Activated T-cell treated with anti-CD3 and anti-CD28 coated beads for 4 hours (primary cell): Measurements from ENCODE around the gene CENPA.
"Not testable (repeated sequence)": the region's sequence is repeated elsewhere in the genome, so short reads cannot be mapped to it uniquely, and the experiment has no call there.

Experiments
- DNase-seq: peaks from one replicate; pipeline ENCODE4 v3.0.0-alpha.2; 2020

CENPA gene

GRCh38 chr2:26785431-26786206 is at the start of gene CENPA:
Gene CENPA, plus strand, starts transcription at chr2:26786056. Its CDS starts 141 bp downstream, at chr2:26786197.
- DNase-seq, result peak; percentile 91

DNA sequence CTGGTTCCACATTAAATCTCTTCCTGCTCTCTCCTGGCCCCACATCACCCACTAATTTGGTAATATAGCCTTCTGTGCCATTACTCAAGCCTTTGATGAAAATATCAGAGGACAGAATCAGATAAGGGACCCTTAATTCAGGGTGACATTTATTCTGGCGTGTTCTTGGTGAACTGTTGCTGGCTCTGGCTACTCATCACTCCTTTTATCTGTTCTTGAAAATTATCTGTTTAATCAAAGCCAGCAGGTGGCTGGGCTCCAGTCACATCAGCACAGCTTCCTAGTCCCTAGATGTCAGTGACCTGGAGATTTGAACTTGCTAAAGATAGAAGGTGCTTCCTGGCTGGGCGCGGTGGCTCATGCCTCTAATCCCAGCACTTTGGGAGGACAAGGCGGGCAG is 48.6 kb upstream of the CENPA start:
- no peak for DNase-seq

- no peak for DNase-seq
Measured at GRCh38 chr2:26738481-26738880, 47.4 kb upstream of the CENPA start.

- DNase-seq, result no peak
Measured at GRCh38 chr2:26739514-26739913, 46.3 kb upstream of the CENPA start.

DNA sequence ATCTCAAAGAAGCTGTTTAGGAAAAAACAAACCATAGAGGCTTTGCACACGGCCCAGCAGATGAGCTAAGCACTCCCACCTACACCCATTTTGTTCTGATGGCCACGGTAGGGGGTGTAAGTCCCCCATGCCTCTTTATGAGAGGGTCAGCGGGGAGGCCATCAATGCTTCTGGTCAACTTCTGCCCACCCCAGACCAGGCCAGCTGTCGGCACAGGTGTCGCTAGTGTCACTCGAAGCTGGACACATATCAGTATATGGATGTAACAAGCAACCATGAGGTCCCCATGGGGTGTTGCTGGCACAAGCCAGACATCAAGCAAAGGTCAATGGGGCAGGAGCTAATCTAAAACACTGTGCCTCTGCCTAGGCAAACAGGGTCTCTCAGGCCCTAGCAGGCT is 45.5 kb upstream of the CENPA start:
- no peak for DNase-seq

GRCh38 chr2:26740890-26741302 is 45.0 kb upstream of the CENPA start:
- DNase-seq, result no peak

DNA sequence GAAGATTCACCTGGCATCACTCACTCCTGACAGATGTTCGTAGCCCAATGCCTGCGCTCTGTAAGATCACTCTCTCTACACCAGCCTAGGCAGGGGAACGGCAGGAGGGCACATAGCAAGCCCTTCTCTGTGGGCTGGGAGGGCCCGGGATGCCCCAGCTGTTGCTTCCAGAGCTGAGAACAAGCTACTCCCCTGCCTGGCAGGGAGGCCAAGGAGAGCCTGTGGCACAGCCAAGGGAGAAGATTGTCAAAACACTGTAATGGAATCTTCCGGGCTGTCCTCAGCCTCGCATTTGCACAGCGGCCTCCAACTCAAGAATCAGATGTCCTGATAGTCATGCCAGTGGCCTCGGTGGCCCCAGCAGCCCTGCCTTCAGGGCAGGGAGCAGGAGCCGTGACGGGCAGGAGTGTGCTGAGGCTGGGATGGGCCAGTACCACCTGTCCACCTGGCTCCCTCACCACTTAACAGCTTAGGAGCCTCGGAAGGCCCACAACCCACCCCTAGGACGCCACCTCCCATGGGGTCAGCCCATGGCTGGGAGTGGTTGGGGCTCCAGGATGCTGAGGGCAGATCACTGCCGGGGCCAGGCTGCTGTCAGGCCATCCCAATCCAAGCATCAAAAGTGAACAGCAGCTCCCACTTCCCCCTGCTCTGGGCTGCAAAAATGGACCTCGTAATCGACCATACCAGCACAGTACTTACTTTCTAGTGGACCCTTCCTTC is 43.6 kb upstream of the CENPA start:
- DNase-seq, result no peak

GRCh38 chr2:26743852-26744251 is 42.0 kb upstream of the CENPA start:
- no peak for DNase-seq

- no peak for DNase-seq
Measured at GRCh38 chr2:26744953-26745352, 40.9 kb upstream of the CENPA start.

GRCh38 chr2:26745609-26746327 is 40.1 kb upstream of the CENPA start:
- DNase-seq, result peak; percentile 75

DNA sequence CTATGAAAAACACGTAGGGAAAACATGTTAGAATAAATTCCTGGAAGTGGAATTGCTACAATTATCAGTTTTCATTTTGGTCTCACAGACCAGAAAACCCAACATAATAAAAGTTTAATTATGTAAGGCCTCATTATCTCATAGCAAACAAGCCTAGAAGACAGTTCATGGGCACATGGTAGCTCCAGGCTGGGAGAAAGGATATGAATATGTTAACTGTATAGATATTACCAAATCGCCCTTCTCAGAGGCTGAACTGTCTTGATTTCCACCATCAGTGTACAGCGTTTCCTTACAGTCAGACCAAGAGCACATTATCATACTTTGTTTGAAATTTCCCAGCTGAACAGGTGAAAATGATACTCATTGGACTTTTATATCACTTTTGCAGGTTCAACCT is 38.9 kb upstream of the CENPA start:
- DNase-seq, result no peak

DNA sequence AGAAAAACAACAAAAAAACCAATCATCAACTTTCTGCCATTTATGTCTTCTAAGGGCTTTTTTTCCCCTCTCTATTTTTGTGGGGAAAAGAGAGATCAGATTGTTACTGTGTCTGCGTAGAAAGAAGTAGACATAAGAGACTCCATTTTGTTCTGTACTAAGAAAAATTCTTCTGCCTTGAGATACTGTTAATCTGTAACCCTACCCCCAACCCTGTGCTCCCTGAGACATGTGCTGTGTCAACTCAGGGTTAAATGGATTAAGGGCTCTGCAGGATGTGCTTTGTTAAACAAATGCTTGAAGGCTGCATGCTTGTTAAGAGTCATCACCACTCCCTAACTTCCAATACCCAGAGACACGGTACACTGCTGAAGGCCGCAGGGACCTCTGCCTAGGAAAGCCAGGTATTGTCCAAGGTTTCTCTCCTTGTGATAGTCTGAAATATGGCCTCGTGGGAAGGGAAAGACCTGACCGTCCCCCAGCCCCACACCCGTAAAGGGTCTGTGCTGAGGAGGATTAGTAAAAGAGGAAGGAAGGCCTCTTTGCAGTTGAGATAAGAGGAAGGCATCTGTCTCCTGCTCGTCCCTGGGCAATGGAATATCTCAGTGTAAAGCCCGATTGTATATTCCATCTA is 36.0 kb upstream of the CENPA start:
- DNase-seq, result not testable (repeated sequence)

DNA sequence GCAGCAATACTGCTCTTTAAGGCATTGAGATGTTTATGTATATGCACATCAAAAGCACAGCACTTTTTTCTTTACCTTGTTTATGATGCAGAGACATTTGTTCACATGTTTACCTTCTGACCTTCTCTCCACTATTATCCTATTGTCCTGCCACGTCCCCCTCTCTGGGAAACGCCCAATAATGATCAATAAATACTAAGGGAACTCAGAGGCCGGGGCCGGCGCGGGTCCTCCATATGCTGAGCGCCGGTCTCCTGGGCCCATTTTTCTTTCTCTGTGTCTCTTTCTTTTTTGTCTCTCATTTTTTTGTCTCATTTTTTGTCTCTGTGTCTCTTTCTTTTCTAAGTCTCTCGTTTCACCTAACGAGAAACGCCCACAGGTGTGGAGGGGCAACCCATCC is 35.4 kb upstream of the CENPA start:
- not testable (repeated sequence) for DNase-seq

DNA sequence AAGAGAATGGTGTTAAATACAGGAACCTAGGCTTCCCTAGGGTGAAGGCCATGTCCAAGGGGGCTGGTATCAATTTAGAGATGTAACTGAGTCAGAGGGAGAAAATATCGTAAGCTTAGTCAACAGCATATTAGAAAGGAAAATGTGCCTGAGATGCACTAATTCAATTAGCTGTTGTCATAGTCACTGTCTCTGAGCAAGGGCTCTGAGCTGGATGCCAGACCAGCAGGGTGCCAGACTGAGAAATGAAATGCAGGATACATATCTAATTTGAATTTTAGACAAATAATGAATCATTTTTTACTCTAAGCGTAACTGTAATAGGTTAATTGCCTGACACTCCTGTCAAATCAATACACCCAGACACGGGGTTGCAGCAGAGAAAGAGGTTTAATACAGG is 33.2 kb upstream of the CENPA start:
- DNase-seq, result no peak

DNA sequence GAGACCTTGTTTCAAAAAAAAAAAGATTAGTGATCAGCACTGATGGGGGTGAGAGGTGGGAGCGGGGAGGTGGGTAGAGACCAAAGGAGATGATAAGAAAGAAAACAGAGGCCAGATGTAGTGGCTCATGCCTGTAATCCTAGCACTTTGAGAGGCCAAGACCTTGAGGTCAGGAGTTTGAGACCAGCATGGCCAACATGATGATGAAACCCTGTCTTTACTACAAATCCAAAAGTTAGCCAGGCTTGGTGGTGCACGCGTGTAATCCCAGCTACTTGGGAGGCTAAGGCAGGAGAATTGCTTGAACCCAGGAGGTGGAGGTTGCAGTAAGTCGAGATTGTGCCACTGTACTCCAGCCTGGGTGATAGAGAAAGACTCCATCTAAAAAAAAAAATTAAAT is 31.3 kb upstream of the CENPA start:
- no peak for DNase-seq

DNA sequence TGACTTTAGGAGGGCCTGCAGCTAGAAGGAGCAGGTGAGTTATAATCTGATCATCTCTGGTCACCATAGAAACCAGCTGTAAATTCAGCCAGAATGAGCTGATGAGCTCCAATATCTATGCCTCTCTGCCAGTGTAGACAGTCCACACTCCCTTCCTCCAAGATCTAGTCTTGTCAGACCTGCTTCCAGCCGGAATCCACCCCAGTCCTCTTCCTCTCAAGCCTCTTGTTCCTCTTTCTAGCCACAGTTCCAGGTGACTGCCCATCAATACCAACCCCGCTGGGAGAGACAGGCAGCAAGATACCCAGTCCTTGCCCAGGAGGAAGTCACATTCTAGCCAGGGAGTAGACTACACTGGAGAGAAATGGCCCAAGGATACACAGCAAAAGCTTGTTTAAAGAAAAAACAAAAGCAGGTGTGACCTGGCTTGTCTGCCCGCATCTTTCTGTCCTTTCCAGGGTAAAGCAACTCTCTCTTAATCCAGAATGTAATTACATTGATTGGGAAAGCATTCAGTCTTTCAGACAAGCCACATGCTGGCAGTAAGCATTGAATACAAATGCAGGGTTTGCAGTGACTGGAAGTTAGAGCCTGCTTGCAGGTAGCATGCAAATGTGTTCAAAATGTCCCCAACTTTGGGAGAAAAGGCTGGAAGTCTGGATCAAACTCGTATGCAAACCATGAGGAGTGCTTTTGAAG is 30.7 kb upstream of the CENPA start:
- no peak for DNase-seq

DNA sequence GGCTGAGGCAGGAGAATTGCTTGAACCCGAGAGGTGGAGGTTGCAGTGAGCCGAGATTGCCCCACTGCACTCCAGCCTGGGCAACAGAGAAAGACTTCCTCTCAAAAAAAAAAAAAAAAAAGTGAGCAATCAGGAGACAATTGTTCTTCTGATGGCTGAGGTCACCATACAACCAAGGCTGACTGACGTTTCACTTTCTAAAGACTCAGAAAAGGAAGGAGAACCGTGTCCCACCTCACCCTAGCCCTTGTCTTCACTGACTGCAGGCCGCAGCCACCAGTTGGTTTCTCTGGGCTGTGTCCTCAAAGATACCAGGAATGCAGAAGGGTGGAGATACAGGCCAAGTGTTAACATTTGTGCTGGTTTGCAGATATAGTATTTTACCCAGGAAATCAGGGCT is 29.5 kb upstream of the CENPA start:
- no peak for DNase-seq

DNA sequence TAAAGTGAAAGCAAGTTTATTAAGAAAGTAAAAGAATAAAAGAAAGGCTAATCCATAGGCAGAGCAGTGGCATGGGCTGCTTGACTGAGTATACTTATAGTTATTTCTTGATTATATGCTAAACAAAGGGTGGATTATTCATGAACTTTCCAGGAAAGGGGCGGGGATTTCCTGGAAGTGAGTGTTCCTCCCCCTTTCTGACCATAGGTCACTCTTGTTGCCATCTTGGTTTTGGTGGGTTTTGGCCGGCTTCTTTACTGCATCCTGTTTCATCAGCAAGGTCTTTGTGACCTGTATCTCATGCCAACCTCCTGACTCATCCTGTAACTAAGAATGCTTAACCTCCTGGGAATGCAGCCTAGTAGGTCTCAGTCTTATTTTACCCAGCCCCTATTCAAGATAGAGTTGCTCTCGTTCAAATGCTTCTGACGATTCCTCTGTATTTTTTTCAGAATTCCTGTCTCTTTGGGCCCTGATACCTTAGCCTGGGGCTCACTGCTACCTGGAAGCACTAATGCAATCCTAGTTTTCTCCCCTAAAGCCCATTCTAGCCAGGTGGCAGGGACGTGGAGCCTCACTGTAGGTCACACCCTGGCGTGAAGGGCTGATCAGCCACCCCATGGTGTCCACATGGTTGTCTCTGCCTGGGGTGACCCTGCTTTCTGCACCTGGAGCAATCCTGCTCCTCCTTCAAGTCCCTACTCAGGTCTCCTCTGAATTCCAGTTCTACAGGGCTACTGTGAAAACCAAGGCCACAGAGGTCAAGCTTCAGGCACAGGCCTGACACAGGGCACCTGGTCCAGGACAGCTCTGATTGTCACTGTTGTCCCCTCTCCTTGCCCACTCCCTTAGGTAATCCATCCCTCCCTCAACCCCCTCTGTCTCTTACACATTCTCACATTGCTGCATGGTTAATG is 27.7 kb upstream of the CENPA start:
- DNase-seq, result no peak

DNA sequence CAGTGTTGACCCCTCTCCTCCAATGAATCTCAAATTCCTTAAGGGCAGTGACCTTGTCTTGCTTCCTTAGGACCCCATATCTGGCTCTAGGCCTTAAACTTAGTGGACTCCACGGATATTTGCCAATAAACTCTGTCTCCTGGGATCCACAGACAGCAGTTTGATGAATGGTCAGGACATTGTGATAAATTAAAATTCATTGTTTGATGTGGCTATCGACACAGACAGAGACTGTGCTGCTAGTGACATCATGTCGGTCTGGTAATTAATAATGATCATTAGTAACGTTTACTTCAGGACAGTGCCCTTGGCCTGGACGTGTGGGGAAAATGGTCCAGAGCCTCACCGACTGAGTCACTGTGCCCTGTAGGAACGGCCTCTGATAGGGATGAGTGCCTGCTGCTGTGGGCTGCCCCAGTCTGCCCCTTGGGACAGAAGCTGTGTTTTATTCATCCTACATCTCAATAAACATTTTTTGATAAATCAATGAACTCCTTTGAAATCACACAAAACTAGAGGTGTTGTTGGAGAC is 27.0 kb upstream of the CENPA start:
- no peak for DNase-seq

- no peak for DNase-seq
Measured at GRCh38 chr2:26759845-26760244, 26.0 kb upstream of the CENPA start.

GRCh38 chr2:26760991-26761390 is 24.9 kb upstream of the CENPA start:
- DNase-seq, result not testable (repeated sequence)
